ENCODE measurements around the gene MAG. TPM values are rescaled to one million over a fixed set of nuclear protein-coding genes. Genes with fewer than 3 reads are reported as not detected.

Gene MAG
- total and polyA plus RNA-seq, 2 donors (not counting 1 experiment from before 2014, with no cell fraction given) = 0.50 TPM; not detected in 1

DNA sequence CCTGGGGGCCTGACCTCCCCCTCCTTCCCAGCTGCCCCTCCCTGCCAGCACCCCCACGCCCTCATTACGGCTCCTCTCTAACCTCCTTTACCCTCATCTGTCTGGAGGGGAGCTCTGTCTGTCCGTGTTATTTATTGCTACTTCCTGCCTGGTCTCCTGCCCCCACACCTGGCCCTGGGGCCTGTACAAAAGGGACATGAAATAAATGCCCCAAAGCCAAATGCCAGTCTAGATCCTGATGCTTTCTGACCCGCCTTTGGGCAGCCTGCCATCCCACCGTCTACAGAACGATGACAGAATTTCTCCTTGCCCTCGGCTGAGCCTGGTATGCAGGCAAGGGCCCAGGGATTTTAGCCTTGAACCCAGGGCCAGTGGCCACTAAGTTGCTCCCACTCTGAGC is 21.6 kb downstream of the MAG start:
- Histone ChIP-seq H3K9me3 (ENCODE audit: control insufficient read depth, insufficient read depth, low read depth, low read length) (no peaks in the 10 kb centered on the region), H3K4me2 (ENCODE audit: extremely low read depth, insufficient read depth, low read length) (no peak overlapping the region), H3K9ac (ENCODE audit: insufficient read depth, low read length) (no peak overlapping the region), H3K27ac (ENCODE audit: insufficient read depth, low read length) (no peak overlapping the region), H4K20me1 (ENCODE audit: control insufficient read depth, extremely low read depth, insufficient read depth, low read length) (no peaks in the 10 kb centered on the region), H2AFZ (ENCODE audit: low read length) (no peak overlapping the region), H3K4me3 (replicated peaks in 1 of 4; ENCODE audit: control extremely low read depth in 1 of 4, insufficient read depth in 1 of 4, low read depth in 3 of 4, low read length in 4 of 4) (no peak overlapping the region), H3K79me2 (ENCODE audit: control insufficient read depth, insufficient read depth, low read length) (no peaks in the 10 kb centered on the region), H3K36me3 (ENCODE audit: control insufficient read depth, insufficient read depth, low read length) (no peaks in the 10 kb centered on the region), H3K27me3 (ENCODE audit: control insufficient read depth, insufficient read depth, low read length) (no peaks in the 10 kb centered on the region), H3K4me1 (ENCODE audit: control insufficient read depth, extremely low read depth, insufficient read depth, low read length) (peaks cover 3% of the 10 kb centered on the region)
- no peak for DNase-seq (ENCODE audit: low read depth in 2 of 2)
- TF ChIP-seq EZH2 (IDR thresholded peaks at IDR 0.05; ENCODE audit: low read length, missing control alignments) = no peak
- TF ChIP-seq, protein P1, sequence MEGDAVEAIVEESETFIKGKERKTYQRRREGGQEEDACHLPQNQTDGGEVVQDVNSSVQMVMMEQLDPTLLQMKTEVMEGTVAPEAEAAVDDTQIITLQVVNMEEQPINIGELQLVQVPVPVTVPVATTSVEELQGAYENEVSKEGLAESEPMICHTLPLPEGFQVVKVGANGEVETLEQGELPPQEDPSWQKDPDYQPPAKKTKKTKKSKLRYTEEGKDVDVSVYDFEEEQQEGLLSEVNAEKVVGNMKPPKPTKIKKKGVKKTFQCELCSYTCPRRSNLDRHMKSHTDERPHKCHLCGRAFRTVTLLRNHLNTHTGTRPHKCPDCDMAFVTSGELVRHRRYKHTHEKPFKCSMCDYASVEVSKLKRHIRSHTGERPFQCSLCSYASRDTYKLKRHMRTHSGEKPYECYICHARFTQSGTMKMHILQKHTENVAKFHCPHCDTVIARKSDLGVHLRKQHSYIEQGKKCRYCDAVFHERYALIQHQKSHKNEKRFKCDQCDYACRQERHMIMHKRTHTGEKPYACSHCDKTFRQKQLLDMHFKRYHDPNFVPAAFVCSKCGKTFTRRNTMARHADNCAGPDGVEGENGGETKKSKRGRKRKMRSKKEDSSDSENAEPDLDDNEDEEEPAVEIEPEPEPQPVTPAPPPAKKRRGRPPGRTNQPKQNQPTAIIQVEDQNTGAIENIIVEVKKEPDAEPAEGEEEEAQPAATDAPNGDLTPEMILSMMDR (conservative IDR thresholded peaks at IDR 0.05 in 1 of 2, IDR thresholded peaks at IDR 0.05 in 1 of 2; ENCODE audit: low read depth in 1 of 2, low read length in 2 of 2) = no peak

DNA sequence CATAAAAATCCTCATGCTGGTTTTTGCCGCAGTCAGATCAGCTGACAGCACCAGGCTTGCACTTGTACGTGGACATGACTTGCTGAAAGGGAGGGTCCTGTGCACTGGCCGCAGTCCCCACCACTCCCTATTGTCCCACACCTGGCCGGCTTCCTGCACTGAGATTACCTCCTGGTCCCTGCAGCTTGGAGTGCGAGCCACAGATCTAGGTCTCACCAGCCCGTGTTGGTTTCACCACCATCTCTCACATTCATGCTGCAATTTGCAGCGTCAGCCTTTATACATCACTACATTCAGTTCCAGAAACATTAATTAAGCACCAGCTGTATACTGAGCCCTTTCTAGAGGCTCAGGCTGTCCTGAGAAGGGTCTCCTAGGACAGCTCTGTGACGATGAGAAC is 22.1 kb downstream of the MAG start:
- no peaks in the 10 kb centered on the region for H3K27me3 ChIP-seq (ENCODE audit: control insufficient read depth, insufficient read depth, low read length)
- H3K4me1 ChIP-seq (ENCODE audit: control insufficient read depth, extremely low read depth, insufficient read depth, low read length) = peaks cover 6% of the 10 kb centered on the region
- no peak overlapping the region for H3K4me3 ChIP-seq (replicated peaks in 1 of 4; ENCODE audit: control extremely low read depth in 1 of 4, insufficient read depth in 1 of 4, low read depth in 3 of 4, low read length in 4 of 4)
- H3K27ac ChIP-seq (ENCODE audit: insufficient read depth, low read length) = no peak overlapping the region
- H3K9ac ChIP-seq (ENCODE audit: insufficient read depth, low read length) = no peak overlapping the region
- H3K79me2 ChIP-seq (ENCODE audit: control insufficient read depth, insufficient read depth, low read length) = no peaks in the 10 kb centered on the region
- DNase-seq (ENCODE audit: low read depth in 2 of 2) = no peak
- no peak overlapping the region for H3K4me2 ChIP-seq (ENCODE audit: extremely low read depth, insufficient read depth, low read length)
- H4K20me1 ChIP-seq (ENCODE audit: control insufficient read depth, extremely low read depth, insufficient read depth, low read length) = no peaks in the 10 kb centered on the region
- H3K9me3 ChIP-seq (ENCODE audit: control insufficient read depth, insufficient read depth, low read depth, low read length) = no peaks in the 10 kb centered on the region
- H3K36me3 ChIP-seq (ENCODE audit: control insufficient read depth, insufficient read depth, low read length) = no peaks in the 10 kb centered on the region
- TF ChIP-seq, protein P1 (conservative IDR thresholded peaks at IDR 0.05 in 1 of 2, IDR thresholded peaks at IDR 0.05 in 1 of 2; ENCODE audit: low read depth in 1 of 2, low read length in 2 of 2) = no peak
- no peak for TF ChIP-seq EZH2 (IDR thresholded peaks at IDR 0.05; ENCODE audit: low read length, missing control alignments)
- H2AFZ ChIP-seq (ENCODE audit: low read length) = no peak overlapping the region

DNA sequence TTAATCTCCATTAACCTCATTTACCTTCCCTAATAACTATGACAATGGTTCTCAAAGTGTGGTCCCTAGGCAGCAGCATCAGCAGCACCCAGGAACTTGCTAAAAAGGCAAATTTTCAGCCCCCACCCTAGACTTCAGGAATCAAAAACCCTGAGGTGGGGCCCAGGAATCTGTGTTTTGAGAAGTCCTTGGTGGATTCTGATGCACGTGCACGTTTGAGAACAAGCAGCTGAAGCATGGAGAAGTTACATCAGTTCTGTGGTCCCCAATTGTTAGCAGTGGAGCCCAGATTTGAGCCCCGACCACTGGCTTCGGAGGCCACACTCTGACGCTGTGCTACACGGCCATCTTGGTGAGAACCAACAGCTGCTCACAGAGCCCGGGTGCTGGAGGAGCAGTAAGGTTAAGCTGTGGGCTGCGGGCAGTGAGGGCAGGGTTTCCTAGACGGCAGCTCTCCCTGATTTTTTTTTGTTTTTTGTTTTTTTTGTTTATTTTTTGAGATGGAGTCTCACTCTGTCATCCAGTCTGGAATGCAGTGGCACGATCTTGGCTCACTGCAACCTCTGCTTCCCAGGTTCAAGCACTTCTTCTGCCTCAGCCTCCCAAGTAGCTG is 23.0 kb downstream of the MAG start:
- Histone ChIP-seq H3K36me3 (ENCODE audit: control insufficient read depth, insufficient read depth, low read length) (no peaks in the 10 kb centered on the region), H3K9ac (ENCODE audit: insufficient read depth, low read length) (no peak overlapping the region), H3K27ac (ENCODE audit: insufficient read depth, low read length) (no peak overlapping the region), H3K27me3 (ENCODE audit: control insufficient read depth, insufficient read depth, low read length) (no peaks in the 10 kb centered on the region), H4K20me1 (ENCODE audit: control insufficient read depth, extremely low read depth, insufficient read depth, low read length) (no peaks in the 10 kb centered on the region), H3K4me1 (ENCODE audit: control insufficient read depth, extremely low read depth, insufficient read depth, low read length) (peaks cover 12% of the 10 kb centered on the region), H3K9me3 (ENCODE audit: control insufficient read depth, insufficient read depth, low read depth, low read length) (no peaks in the 10 kb centered on the region), H2AFZ (ENCODE audit: low read length) (no peak overlapping the region), H3K4me2 (ENCODE audit: extremely low read depth, insufficient read depth, low read length) (no peak overlapping the region), H3K79me2 (ENCODE audit: control insufficient read depth, insufficient read depth, low read length) (no peaks in the 10 kb centered on the region), H3K4me3 (replicated peaks in 1 of 4; ENCODE audit: control extremely low read depth in 1 of 4, insufficient read depth in 1 of 4, low read depth in 3 of 4, low read length in 4 of 4) (no peak overlapping the region)
- no peak for DNase-seq (ENCODE audit: low read depth in 2 of 2)
- no peak for TF ChIP-seq EZH2 (IDR thresholded peaks at IDR 0.05; ENCODE audit: low read length, missing control alignments)
- TF ChIP-seq, protein P1 (conservative IDR thresholded peaks at IDR 0.05 in 1 of 2, IDR thresholded peaks at IDR 0.05 in 1 of 2; ENCODE audit: low read depth in 1 of 2, low read length in 2 of 2) = no peak

Measured in fibroblast of lung (primary cell).